ENCODE results near the gene ABCB8.
"Not testable (repeated sequence)": the region's sequence is repeated elsewhere in the genome, so short reads cannot be mapped to it uniquely, and the experiment has no call there.

The ABCB8 gene

DNA sequence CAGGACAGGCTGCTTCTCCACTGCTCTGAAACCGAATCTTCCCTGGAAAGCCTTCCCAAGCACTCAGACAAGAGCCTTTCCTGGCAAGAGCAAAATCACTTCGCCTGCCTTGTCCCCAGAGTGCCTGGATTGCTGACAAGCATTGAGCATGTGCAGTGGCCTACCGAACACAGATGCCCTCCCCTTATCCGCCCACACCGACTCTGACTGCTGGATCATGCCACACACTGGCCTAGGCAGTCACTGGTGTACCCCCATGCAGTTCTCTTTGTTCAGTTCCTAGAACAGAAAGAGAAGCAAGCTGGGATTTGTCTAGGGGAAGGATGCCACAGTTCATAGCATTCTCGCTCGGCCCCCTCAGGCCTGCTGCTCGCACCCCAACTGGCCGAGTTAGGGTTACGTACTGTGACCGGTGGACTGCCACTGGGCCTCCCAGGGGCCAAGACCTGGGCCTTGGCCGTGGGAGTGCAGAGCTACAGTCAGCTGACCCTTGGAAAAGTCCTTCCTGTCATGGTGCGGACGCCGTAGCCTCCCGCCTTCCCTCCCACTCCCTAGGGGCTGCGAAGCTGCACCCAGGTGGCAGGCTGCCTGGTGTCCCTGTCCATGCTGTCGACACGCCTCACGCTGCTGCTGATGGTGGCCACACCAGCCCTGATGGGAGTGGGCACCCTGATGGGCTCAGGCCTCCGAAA, 6.9 kb downstream of the ABCB8 start:
- DNase-seq (ENCODE audit: low spot score) = no peak

DNA sequence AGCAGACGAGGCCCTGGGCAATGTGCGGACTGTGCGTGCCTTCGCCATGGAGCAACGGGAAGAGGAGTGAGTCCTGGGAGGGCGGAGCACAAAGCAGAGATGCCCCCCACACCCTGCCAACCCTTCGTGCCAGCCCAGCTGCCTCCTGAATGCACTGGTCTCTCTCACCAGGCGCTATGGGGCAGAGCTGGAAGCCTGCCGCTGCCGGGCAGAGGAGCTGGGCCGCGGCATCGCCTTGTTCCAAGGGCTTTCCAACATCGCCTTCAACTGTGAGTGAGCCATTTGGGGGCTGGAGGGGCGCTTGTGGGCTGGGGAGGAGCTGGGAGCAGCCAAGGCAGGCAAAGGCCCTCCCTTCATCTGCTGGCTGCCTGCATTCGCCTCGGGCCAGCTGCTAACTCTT, 7.7 kb downstream of the ABCB8 start:
- DNase-seq (ENCODE audit: low spot score) = no peak

DNA sequence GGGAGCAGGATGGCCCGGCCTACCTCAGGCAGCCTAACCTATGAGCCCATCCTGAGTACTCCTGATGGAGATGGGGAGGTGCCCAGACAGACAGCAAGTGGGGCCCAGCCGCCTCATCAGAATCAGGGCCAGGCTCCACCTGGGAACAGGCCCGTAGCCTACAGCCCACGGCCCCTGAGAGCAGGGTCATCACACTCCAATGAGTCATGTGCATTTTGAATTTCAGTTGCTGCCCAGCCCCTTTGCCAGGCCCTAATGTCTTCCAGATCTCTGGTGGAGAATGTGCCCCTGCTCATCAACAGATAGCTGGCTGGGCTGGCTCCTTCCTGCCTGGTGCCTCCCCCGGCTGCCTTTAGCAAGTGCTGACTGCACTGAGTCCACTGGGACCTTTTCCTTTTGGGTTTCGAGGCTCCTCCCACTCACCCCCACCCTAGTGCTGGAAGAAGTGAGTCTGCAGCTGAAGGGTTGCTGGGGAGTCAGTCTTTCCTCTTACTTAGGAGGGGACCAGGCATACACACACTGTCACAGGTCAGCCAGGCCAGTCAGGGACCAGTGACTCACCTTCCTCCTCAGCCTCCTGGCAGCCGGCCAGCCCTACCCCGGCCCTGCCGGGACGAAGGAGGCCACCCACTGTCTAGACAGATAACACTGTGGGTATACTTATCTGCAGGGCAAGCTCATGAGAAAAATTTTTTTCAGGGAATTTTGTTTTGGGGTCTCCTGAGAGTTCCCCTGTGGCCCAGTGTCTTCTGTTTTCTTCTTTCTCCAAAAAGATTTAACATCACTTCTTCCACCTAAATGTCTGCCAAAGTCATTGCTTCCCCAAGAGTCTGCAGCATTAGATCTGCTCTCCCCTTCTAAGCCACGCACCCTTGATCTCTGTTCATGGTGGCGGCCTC, 10.9 kb downstream of the ABCB8 start:
- DNase-seq (ENCODE audit: low spot score) = peak; percentile 92

DNA sequence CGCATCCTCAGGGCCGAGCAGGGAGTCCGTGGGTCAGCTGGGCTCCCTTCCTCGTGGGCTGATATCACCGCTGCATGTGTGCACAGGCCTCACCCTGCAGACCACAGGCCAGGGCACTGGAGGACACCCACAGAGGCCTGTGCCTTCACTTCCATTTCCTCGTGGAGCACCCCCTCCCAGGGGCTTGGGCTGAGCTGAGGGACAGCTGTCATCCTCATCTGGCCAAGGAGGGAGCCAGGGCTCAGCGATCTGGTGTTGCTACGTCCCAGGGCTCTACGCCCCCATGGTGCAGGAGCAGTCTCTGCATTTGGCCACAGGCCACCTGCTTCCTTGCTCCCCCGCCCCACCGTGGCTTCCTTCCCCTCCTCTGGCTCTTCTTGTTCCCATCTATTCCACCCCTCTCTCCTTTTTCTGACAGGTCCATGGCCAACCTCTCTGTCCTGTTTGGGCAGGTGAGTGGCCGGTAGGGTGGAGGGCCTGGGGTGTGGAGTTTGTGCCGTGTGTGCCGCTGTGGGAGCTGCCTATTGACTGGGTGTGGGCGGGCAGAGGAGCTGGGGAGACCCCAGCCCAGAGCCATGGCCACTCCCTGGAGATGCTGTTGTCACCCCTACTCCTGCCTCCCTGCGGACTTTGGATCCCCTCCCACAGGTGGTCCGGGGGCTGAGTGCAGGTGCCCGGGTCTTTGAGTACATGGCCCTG, 11.7 kb downstream of the ABCB8 start:
- no peak for DNase-seq (ENCODE audit: low spot score)

DNA sequence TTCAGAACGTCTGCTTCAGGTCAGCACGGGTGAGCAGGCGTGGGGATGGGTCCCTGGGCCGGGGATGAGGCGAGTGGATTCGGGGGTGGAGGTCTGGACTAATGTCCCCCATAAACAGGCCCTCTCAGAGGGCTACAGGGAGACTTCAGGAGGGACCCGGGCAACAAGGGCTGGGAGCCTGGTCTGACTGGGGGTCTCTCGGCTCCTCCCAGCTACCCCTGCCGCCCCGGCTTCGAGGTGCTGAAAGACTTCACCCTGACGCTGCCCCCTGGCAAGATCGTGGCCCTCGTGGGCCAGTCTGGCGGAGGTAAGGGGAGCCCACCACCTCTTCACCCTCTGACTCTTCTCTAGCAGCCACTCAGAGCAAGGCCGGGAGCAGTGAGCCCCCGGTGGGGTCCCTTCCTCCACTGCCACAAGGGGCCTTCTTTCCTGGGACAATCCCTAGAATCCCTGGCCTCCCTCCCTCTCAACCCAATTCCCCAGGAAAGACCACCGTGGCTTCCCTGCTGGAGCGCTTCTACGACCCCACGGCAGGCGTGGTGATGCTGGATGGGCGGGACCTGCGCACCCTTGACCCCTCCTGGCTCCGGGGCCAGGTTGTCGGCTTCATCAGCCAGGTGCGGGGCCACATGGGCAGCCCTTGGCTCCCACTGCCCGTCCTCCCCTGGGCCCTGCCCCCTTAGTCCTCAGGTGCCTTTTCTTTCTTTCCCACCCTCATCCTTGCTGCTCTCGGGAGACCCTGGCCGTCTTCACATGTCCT, 12.5 kb downstream of the ABCB8 start:
- no peak for DNase-seq (ENCODE audit: low spot score)

DNA sequence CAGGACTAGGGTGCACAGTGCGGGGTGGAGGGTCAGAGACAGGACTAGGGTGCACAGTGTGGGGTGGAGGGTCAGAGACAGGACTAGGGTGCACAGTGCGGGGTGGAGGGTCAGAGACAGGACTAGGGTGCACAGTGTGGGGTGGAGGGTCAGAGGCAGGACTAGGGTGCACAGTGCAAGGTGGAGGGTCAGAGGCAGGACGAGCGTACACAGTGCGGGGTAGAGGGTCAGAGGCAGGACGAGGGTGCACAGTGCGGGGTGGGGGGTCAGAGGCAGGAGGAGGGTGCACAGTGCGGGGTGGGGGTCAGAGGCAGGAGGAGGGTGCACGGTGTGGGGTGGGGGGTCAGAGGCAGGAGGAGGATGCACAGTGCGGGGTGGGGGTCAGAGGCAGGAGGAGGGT, 15.2 kb downstream of the ABCB8 start:
- DNase-seq (ENCODE audit: low spot score) = not testable (repeated sequence)

DNA sequence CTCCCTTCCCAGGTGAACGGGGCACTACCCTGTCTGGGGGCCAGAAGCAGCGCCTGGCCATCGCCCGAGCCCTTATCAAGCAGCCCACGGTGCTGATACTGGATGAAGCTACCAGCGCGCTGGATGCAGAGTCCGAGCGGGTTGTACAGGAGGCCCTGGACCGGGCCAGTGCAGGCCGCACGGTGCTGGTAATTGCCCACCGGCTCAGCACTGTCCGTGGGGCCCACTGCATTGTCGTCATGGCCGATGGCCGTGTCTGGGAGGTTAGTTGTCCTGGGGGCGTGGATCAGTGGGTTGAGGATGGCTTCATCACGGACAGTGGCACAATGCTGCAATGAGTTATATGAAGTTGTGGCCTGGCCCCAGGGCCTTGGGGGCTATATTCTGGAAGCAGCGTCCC, 15.7 kb downstream of the ABCB8 start:
- no peak for DNase-seq (ENCODE audit: low spot score)

DNA sequence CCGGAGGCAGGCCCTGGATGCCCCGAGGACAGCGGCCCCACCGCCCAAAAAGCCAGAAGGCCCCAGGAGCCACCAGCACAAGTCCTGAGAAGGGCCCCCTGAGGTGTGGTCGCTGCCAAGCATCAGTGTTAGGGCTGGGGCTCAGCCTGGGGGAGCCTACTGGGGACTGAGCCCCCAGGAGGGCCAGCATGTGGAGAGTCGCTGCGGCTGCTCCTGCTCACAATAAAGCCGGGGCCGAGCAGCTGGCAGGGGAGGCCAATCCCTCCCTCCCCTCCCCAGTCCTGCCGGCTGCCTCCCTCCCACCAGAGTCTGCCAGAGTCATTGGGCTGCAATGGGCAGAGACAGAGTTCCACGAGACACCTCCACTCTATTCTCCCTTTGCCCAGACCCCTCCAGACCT, 17.0 kb downstream of the ABCB8 start:
- DNase-seq (ENCODE audit: low spot score) = no peak

DNA sequence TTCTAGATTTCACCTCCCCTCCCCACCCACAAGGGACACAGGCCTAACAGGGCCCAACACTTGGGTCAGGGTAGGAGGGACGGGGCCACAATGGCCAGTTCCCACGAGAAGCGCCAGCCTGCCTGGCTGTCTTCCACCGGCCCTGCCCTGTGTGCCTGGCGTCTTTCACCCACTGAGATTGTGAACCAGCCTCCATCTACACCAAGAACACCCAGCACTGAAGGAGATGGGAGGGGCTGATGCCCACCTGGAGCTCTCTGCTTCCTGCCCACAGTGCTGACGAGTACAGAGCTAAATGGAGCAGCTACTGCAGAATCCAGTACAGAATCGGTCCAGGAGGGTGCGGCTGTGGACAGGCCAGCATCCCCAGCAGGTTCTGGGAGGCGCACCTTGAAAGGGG, 17.7 kb downstream of the ABCB8 start:
- DNase-seq (ENCODE audit: low spot score) = no peak

DNA sequence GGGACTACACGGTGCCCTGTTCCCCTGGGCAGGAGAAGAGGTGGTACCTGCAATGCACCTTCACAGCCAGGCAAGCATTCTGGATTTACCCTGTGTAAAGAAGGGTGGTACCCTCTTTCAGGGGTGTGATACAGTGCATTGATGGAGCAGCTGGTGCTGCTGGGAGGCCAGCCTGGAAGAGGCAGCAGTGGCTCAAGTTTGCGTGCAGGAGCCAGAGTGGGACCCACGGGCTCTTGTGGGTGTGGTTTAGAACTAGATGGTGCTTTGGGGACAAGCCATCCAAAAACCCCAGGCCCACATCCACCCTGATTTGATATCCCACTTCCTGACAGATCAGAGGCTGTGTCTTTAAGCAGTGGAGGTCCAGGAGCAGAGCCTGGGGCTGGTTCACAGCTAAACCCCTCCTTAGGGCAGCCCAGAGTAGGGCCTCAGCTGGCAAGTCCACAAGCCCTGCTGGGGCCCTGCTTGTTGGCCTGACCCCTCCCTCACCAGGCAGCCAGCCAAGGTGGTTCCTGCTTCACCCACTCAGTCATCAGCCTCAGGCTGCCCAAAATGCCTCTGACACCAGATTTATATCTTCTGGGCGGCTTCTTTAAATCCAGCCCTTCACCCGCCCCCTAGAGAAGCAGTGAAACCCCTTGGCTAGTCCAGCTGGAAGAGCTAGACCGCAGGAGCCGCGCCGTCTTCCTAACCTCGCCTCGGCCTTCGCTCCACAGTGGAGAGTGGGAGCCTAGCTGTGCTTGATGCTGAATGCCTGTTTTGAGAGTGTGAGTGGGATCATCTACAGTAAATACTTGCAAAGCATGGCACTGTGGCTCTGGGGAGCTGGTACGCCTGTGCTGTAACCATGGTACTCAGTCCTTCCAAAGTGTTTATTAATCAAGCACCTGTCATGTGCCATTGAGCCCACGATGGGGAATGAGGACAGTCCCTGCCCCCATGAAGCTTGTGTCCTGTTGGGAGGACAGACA, 18.6 kb downstream of the ABCB8 start:
- DNase-seq (ENCODE audit: low spot score) = peak; percentile 47

DNA sequence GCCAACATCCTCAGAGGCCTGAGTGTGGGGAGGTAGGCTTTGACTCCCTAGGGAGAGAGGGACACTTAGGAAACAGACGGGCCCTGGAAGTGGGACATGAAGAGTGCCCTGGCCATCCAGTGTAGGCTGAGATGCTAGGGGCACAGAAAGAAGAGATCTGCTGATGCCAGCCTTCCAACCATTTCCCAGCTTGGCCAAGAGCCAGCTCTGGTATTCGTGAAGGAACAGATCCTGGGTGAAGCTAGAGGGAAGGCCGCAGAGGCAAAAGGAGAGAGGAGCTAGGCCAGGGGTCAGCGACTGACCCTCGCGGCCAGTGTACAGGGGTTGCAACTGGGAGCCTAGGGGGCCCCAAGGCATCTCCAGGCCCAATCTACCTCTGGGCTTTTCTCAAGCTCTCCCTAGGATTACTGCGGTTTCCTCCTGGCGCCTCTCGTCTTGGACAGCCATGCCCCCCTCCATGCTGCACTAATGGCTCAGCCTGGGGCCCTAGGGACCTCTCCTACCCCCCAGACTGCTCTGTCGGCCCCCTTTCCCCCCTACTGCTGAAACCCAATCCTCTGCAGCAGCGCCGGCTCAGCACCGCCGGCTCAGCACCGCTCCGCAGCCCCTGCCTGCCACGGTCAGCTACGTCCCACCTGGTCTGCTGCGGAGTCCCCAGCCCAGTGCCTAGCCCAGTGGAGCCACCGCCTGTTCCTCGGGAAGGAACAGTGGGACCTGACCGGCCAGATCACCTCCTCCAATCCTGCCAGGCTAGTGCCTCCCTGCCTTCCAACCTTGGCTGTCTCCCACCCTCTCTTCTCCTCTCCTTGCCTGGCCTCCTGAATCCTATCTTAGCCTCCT, 19.9 kb downstream of the ABCB8 start, which contains the start of gene ASIC3:
ASIC3 (plus strand) TSS at position 556 of the 840 bp plus-strand sequence. CDS start 355 bp downstream, outside the sequence.
- DNase-seq (ENCODE audit: low spot score) = no peak

DNA sequence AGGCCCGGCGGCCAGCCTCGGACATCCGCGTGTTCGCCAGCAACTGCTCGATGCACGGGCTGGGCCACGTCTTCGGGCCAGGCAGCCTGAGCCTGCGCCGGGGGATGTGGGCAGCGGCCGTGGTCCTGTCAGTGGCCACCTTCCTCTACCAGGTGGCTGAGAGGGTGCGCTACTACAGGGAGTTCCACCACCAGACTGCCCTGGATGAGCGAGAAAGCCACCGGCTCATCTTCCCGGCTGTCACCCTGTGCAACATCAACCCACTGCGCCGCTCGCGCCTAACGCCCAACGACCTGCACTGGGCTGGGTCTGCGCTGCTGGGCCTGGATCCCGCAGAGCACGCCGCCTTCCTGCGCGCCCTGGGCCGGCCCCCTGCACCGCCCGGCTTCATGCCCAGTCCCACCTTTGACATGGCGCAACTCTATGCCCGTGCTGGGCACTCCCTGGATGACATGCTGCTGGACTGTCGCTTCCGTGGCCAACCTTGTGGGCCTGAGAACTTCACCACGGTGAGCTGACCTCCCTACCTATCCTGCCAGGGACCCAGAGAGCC, 20.7 kb downstream of the ABCB8 start:
- DNase-seq (ENCODE audit: low spot score) = no peak

DNA sequence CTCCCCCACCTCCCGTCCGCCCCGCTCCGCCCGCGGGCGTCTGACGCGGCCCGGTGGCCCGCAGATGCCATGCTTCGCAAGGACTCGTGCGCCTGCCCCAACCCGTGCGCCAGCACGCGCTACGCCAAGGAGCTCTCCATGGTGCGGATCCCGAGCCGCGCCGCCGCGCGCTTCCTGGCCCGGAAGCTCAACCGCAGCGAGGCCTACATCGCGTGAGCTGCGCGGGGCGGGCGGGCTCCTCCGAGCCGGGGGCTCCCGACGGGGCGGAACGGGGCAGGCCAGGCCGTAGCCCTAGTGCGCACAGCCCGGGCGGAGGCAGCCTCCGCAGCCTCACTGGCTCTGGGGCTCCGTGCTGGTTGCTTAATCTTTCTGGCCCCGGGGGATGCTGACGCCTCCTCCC, 22.9 kb downstream of the ABCB8 start:
- DNase-seq (ENCODE audit: low spot score) = peak; percentile 70

DNA sequence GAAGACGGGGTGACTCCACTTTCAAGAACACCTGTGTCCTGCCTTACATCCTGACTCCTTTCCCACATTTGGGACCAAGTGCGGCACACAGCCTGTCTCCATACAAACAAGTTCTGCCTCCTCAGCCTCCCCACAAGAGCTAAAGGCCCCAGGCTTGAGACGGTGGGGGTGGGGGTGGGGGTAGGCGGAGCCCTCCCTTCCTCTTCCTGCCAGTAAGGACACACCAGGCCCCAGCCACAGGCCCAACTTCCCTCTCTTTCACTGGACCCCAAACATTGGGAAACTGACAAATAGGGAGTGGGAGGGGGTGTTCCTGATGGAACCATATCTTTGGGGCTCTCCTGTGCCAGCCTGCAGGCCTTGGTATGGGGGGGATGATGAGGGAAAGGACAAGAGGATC, 24.8 kb downstream of the ABCB8 start:
- no peak for DNase-seq (ENCODE audit: low spot score)

DNA sequence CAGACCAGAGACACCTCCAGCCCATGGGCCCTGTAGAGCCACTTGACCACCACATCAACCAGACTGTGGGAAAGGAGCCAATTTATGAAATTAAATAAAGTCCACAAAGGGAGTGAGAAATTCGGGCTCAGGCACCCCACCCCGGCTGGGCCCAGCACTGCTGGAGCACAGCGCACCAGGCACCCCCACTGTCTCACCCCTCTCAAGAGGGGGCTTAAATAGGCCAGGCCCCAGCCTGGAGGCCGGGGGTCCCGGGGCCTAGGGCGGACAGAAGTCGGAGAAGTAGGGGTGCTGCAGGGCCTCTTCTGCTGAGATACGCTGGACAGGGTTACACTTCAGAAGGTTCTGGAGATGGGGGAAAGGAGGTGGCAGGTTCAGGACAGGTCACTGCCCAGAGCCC, 25.5 kb downstream of the ABCB8 start:
- no peak for DNase-seq (ENCODE audit: low spot score)

DNA sequence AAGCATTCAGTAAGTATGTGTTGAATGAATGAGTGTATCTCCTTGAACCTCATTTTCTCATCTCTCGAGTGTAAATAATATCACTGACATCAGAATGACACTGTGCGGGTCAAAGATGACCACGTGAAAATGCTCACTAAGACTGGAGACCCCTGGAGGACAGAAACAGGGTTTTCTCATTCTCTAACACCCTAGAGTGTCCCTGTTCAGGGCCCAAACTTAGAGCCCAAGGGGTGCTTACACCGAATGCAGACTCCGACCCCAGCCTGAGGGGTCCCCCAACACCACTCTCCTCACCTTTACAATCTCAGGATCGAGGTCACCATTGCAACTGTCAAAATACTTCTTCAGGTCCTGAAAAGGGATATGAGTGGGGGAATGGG, 28.0 kb downstream of the ABCB8 start:
- DNase-seq (ENCODE audit: low spot score) = no peak

DNA sequence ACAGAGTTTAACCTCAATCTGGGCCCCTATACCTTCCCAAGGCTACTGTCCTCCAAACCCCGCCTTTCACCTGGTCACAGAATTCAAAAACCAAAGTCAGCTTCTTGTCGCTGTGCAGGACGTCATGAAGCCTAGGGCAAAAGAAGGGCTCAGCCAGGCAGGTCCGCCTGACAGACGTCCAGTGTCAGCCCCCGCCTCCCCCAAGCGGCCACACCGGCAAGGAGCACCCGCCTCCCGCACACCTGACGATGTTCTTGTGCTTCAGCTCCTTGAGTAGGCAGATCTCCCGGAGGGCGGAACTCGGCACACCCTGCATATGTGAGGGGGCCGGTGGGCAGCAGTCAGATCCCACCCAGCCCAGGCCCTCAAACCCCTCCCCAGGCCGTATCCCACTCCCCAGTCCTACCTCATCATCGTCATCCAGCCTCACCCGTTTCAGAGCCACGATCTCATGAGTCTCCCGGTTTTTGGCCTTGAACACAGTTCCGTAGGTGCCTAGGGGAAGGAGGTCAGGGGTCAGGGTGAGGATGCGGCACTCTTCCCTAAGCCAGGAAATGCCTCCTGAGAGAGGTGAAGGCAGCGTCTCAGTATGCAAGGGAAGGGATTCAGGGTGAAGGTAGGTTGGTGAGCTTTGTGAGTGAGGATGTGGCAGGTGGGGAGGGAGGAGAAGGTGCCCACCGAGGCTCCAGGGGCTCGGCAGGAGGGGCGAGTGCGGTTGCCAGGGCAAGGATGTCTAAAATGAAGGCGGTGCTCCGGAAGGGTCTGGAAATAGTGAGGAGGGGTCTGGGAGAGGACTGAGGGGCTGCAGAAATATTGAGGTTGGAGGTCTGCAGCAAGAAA, 28.6 kb downstream of the ABCB8 start:
- DNase-seq (ENCODE audit: low spot score) = no peak

DNA sequence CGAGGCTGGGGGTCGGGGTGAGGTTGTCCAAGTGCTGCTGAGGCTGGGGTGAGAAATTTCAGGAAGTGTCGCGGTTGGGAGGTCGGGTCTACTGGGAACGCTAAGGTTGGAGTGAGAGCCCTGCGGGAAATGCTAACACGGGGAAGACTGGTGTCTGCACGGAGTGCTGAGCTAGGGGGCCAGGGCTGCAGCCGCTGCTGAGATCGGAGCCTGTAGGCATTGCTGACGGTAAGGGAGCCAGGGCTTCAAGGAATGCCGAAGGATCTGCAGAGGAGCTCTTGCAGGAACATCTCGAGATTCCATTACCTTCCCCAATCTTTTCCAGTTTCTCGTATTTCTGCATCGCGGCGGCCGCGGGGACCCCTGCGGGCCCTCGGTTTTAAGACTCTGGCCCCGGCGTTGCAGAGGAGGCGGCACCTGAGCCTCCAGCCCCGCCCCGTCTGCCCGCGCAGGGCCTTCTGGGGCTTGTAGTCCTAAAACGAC, 29.3 kb downstream of the ABCB8 start, which contains the start of gene CDK5:
CDK5 (minus strand) TSS at position 392 of the 483 bp plus-strand sequence; CDS start at position 343, 49 bp downstream.
- DNase-seq (ENCODE audit: low spot score) = peak; percentile 36
